Heart left ventricle (tissue), 13 donors: ENCODE data around the gene FAM120B.

ENCODE experiments used
- POLR2A ChIP-seq, 2 donors: fragments of 450-650 bp; IDR thresholded peaks; one replicate each; pipeline ENCODE4 v1.6.1; 2017; ENCODE audit warnings: antibody characterized with exemption in 2 of 2, mild to moderate bottlenecking in 2 of 2, moderate library complexity in 2 of 2
- TF ChIP-seq, protein P1 (sequence below), 12 donors: fragments of 200-600 bp; sonication (generic) in 4 of 12; IDR thresholded peaks; one replicate each; pipeline versions ENCODE4 v1.5.0 to v1.8.0; 2018 to 2022; ENCODE audit warnings: antibody characterized with exemption in 12 of 12, mild to moderate bottlenecking in 5 of 12
- donor health status: ischemic (EF 13 %, LVEDD 7.1; RV severe dilation, severe dysfunction).
- donor health status: DM: no; HTN: yes; CAD: no.
- donor health status: DM: no; HTN: no; CAD: no.
- donor health status: ischemic (EF 25% LVEDD 6.9; RV normal size, moderate dysfunction).
- donor health status: ischemic (EF 25% LVEDD 5.7; RV mildly dilated, moderate dysfunction).
- donor health status: ischemic (EF 35%, LVEDD 5.7; RV mildly dilated, moderate dysfunction).
- donor health status: nonischemic (EF 11% LVEDD 7.7; RV severe dilation, severe dysfunction).
- donor health status: DM: yes; HTN: yes; CAD: no.
- donor health status: PGD.
- donor health status: ischemic (EF 29% LVEDD 5.4; RV normal size, mild dysfunction).
- donor health status: nonischemic (EF 23%, LVEDD 6.1; RV moderate dilation, normal function).

DNA sequence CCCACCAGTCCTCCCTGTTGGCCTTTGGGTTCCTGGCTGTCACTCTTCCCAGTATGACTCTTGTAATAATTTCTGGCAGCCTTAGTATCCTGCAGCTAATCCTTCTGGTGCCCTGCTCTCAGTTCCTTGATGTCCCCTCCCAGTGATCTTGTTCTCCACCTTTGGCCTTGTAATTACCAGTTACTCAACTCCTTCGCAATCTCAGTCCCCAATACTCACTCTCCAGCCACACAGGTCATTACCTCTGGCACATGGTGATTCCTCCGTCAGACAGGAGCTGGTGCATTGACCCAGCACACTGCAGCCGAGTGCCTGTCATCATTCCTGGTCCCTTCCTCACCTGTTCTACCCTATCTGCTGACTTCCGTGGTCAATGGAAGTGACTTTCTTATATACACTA, 101.4 kb downstream of the FAM120B start:
- TF ChIP-seq, protein P1, sequence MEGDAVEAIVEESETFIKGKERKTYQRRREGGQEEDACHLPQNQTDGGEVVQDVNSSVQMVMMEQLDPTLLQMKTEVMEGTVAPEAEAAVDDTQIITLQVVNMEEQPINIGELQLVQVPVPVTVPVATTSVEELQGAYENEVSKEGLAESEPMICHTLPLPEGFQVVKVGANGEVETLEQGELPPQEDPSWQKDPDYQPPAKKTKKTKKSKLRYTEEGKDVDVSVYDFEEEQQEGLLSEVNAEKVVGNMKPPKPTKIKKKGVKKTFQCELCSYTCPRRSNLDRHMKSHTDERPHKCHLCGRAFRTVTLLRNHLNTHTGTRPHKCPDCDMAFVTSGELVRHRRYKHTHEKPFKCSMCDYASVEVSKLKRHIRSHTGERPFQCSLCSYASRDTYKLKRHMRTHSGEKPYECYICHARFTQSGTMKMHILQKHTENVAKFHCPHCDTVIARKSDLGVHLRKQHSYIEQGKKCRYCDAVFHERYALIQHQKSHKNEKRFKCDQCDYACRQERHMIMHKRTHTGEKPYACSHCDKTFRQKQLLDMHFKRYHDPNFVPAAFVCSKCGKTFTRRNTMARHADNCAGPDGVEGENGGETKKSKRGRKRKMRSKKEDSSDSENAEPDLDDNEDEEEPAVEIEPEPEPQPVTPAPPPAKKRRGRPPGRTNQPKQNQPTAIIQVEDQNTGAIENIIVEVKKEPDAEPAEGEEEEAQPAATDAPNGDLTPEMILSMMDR (IDR thresholded peaks at IDR 0.05), result no peak
- TF ChIP-seq POLR2A (IDR thresholded peaks at IDR 0.05), result no peak
